Natural killer cell treated with Interleukin-12 subunit alpha and Interleukin-12 subunit beta and Interleukin-15 and Interleukin-18, amount 100 ng/mL, for 72 hours (primary cell): ENCODE measurements around the gene TANC1. TPM values are rescaled to one million over a fixed set of nuclear protein-coding genes. Genes with fewer than 3 reads are reported as not detected.

ENCODE experiments used
- ATAC-seq, 2 donors: fragments of 150-1000 bp; cut with Tn5 transposase in 1 of 2; sonication (Bioruptor Pico), chemical (Tn5 transposase) in 1 of 2; 2 replicates each; pipeline ENCODE4 v1.10.0; 2021
- DNase-seq: peaks from one replicate; pipeline ENCODE4 v3.0.0; 2022; ENCODE audit warnings: low spot score
- H3K27ac Mint-ChIP-seq, 2 donors: 1 replicate in 1 of 2; 2 replicates in 1 of 2; pipeline ENCODE4 v1.8.0; 2022; ENCODE audit warnings: mixed read lengths in 2 of 2, mild to moderate bottlenecking in 1 of 2, moderate library complexity in 1 of 2
- H3K27me3 Mint-ChIP-seq, 2 donors: 1 replicate in 1 of 2; 2 replicates in 1 of 2; pipeline ENCODE4 v1.8.0; 2022; ENCODE audit warnings: mixed read lengths in 2 of 2
- H3K36me3 Mint-ChIP-seq: one replicate; pipeline ENCODE4 v1.8.0; 2022; ENCODE audit warnings: mixed read lengths
- H3K4me1 Mint-ChIP-seq, 2 donors: 1 replicate in 1 of 2; 2 replicates in 1 of 2; pipeline ENCODE4 v1.8.0; 2022; ENCODE audit warnings: low read depth in 2 of 2, mixed read lengths in 2 of 2, mild to moderate bottlenecking in 1 of 2
- H3K4me3 Mint-ChIP-seq: one replicate; pipeline ENCODE4 v1.8.0; 2022; ENCODE audit warnings: mixed read lengths
- H3K9me3 Mint-ChIP-seq: 2 replicates; pipeline ENCODE4 v1.8.0; 2022; ENCODE audit warnings: mixed read lengths
- total RNA-seq, 2 donors: library from RNA; stranded (reverse); gene quantifications; one replicate each; pipeline ENCODE4 v1.2.3, GENCODE V29; 2022

The TANC1 gene
- total RNA-seq, 2 donors from 2014 or later = 0.21 to 0.56 TPM

DNA sequence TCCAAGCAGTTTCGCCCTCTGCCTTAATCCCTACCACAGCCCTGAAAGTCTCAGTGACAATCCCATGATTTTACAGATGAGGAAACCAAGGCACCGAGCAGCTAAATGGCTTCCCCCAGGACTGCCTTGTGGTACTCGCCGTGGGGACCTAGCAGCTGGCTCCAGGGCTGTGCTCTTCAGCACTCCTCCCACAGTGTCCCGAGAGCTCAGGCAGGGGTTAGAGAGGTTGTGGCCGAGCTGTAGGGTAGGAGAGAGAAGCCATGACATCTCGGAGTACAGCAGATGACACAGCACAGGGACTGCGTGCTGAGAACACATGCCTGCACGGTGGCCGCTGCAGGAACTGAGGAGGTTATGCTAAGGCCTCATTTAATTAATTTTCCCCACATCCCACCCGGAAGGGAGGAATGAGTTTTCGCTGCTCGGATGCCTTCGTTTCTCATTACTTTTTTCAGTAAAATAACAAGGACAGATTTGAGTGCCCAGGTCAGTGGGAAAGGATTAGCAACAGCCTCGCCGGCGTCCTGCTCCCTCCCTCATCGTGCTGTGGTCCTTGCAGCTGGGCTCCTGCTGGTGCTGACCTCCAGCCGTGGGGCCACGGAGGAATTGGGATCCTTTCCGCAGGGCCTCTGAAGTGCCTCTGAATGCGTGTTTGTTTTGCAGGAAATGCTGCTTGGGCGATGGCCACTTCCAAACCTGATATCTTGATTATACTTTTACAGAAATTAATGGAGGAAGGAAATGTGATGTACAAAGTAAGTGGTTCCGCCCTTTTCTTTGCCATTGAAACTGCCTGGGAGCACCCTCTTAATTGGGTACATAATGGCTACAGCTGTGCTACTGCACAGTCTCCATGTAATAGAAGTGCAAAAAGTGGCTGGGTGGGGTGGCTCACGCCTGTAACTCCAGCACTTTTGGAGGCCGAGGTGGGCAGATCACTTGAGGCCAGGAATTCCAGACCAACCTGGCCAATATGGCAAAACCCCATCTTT lies 256.9 kb downstream of the TANC1 start:
- ATAC-seq (no peak), DNase-seq (no peak)
- H3K36me3 Mint-ChIP-seq = no peaks in the 10 kb centered on the region
- peaks cover 0 to 2% of the 10 kb centered on the region in 2 donors for H3K27me3 Mint-ChIP-seq
- no peaks in the 10 kb centered on the region for H3K9me3 Mint-ChIP-seq
- H3K27ac Mint-ChIP-seq = peak overlapping the region; percentile 35 to 52
- peak overlapping the region; percentile 49 for H3K4me3 Mint-ChIP-seq
- H3K4me1 Mint-ChIP-seq = peaks cover 35 to 46% of the 10 kb centered on the region in 2 donors

DNA sequence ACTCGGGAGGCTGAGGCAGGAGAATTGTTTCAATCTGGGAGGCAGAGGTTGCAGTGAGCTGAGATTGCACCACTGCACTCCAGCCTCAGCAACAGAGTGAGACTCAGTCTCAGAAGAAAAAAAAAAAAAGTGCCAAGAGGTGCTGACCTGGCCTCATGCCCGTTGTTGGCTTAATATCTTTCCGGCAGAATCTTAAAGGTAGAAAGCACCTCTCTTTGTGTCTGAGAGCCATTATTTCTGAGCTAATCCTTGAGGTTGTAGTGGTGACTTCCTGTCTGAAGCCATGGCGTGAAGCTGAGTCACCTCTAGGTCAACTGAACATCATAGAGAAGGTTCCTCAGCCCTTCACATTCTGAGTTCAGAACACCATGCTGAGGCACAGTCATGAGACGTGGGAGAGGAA lies 257.6 kb downstream of the TANC1 start:
- H3K9me3 Mint-ChIP-seq = no peaks in the 10 kb centered on the region
- peak; percentile 92 to 95 for ATAC-seq
- H3K4me3 Mint-ChIP-seq = peak overlapping the region; percentile 49
- no peaks in the 10 kb centered on the region for H3K36me3 Mint-ChIP-seq
- H3K27ac Mint-ChIP-seq = peak overlapping the region; percentile 35 to 52
- peaks cover 35 to 46% of the 10 kb centered on the region in 2 donors for H3K4me1 Mint-ChIP-seq
- H3K27me3 Mint-ChIP-seq = peaks cover 0 to 2% of the 10 kb centered on the region in 2 donors
- no peak for DNase-seq

DNA sequence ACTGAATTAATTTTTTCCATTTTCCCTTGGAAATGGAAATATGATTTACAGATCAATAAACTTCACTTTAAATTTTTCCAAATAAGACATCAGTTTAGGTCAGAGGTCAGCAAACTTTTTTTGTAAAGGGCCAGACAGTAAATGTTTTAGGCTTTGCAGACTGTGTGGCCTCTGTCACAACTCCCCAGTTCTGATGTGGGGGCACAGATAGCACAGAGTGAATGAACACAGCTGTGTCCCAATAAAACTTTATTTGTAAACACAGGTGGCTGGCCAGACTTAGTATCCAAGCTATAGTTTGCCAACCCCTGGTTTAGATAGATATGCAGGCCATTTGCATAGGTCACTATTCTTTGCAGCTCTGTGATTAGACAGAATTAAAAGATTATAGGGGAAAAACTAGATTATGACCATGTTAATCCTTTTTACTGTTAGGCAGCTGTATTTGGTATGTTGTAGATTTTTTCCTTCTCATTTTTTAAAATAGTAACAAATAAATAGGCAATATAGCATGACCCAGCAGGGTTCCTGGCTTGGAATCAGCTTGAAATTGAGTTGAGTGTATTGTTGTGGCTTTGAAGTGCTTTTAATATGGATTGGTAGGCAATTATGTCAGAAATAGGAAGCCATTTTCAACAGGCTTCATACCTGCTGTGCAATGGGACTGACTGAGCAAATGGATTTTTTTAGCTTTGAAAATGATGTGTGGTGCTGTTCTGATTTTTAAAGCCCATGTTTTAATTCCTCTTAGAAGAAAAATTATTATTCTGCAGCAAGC lies 258.4 kb downstream of the TANC1 start:
- Mint-ChIP-seq H3K9me3 (no peaks in the 10 kb centered on the region), H3K4me3 (no peak overlapping the region), H3K27me3 (no peaks in the 10 kb centered on the region), H3K4me1 (peaks cover 35 to 46% of the 10 kb centered on the region in 2 donors), H3K27ac (peak overlapping the region in 1 of 2 donors; percentile 52), H3K36me3 (no peaks in the 10 kb centered on the region)
- DNase-seq (no peak), ATAC-seq (no peak)

DNA sequence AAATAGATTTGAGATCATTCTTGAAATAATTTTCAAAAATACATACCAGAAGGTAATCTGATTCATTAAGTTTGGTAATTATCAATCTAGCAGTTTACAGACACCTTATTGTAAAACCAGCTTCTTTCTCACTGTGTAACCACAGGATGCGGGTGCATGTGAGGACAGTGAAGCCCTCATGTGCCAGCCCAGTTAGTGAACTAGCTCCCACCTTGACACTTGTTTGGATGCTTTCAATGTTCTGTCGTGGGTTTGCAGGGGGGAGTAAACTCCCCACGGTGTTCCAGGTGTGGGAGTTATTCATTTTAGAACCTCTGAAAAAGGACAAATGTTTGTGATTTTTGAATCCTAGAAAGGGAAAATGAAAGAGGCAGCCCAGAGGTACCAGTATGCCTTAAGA lies 259.0 kb downstream of the TANC1 start:
- ATAC-seq (no peak), DNase-seq (no peak)
- no peak overlapping the region for H3K27ac Mint-ChIP-seq
- no peak overlapping the region for H3K4me3 Mint-ChIP-seq
- peaks cover 35 to 46% of the 10 kb centered on the region in 2 donors for H3K4me1 Mint-ChIP-seq
- H3K9me3 Mint-ChIP-seq = no peaks in the 10 kb centered on the region
- H3K36me3 Mint-ChIP-seq = no peaks in the 10 kb centered on the region
- H3K27me3 Mint-ChIP-seq = no peaks in the 10 kb centered on the region

DNA sequence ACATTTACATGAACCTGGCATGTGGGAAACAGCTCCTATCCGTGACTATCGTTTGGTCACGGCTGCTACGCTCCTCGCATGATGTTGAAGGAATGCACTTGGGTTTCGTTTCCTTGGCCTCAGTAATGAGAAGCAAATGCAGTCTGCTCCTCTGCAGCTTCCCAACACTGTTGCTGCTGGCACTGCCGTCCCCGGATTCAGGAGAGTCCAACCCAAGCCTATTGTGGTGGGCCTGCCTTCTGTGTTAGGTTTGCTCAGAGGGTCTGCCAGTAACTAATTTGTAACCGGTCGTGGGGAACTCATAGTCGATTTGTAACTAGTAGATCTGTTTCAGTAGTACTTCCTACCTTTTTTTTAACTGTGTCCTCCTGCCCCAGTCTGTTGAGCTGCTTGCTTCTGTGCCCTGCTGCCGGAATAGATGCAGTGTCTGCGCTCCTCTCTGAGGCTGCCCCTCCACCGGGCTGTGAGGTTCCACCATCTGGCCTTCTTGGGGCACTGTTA lies 259.7 kb downstream of the TANC1 start:
- no peak overlapping the region for H3K4me3 Mint-ChIP-seq
- H3K27ac Mint-ChIP-seq = no peak overlapping the region
- peaks cover 35 to 46% of the 10 kb centered on the region in 2 donors for H3K4me1 Mint-ChIP-seq
- no peaks in the 10 kb centered on the region for H3K36me3 Mint-ChIP-seq
- ATAC-seq (no peak), DNase-seq (no peak)
- no peaks in the 10 kb centered on the region for H3K9me3 Mint-ChIP-seq
- no peaks in the 10 kb centered on the region for H3K27me3 Mint-ChIP-seq

DNA sequence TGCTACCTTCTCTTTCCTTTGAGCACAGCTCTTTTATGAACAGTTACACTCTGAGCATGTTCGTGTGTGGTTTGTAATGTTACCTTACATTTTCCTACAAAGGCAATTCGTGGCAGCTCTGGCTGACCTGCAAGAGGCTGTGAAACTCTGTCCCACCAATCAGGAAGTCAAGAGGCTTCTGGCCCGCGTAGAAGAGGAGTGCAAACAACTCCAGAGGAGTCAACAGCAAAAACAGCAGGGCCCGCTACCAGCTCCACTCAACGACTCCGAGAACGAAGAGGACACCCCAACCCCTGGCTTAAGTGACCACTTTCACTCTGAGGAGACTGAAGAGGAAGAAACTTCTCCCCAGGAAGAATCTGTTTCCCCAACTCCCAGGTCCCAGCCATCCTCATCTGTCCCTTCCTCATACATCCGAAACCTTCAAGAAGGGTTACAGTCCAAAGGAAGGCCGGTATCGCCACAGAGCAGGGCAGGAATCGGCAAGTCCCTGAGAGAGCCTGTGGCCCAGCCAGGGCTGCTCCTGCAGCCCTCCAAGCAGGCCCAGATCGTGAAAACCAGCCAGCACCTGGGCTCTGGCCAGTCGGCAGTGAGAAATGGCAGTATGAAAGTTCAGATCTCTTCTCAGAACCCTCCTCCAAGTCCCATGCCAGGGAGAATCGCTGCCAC lies 261.2 kb downstream of the TANC1 start:
- ATAC-seq = no peak
- Mint-ChIP-seq H3K4me1 (peaks cover 27 to 35% of the 10 kb centered on the region in 2 donors), H3K36me3 (no peaks in the 10 kb centered on the region), H3K27me3 (no peaks in the 10 kb centered on the region), H3K9me3 (no peaks in the 10 kb centered on the region), H3K4me3 (no peak overlapping the region), H3K27ac (no peak overlapping the region)
- DNase-seq = no peak

DNA sequence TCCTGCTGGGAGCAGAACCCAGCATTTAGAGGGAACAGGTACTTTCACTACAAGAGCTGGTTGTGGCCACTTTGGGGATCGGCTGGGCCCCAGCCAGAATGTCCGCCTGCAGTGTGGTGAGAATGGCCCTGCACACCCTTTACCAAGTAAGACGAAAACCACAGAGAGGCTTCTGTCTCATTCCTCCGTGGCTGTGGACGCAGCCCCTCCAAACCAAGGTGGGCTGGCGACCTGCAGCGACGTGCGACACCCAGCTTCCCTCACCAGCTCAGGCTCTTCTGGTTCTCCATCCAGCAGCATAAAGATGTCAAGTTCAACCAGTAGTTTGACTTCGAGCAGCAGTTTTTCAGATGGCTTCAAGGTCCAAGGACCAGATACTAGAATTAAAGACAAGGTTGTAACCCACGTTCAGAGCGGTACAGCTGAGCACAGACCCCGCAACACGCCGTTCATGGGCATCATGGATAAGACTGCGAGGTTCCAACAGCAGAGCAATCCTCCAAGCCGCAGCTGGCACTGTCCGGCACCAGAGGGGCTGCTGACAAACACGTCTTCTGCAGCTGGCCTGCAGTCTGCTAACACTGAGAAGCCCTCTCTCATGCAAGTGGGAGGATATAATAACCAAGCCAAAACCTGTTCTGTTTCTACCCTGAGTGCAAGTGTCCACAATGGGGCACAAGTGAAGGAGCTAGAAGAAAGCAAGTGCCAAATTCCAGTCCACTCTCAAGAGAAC lies 261.9 kb downstream of the TANC1 start:
- H3K36me3 Mint-ChIP-seq = no peaks in the 10 kb centered on the region
- no peaks in the 10 kb centered on the region for H3K27me3 Mint-ChIP-seq
- peaks cover 22 to 28% of the 10 kb centered on the region in 2 donors for H3K4me1 Mint-ChIP-seq
- no peaks in the 10 kb centered on the region for H3K9me3 Mint-ChIP-seq
- DNase-seq (no peak), ATAC-seq (no peak)
- no peak overlapping the region for H3K27ac Mint-ChIP-seq
- no peak overlapping the region for H3K4me3 Mint-ChIP-seq

DNA sequence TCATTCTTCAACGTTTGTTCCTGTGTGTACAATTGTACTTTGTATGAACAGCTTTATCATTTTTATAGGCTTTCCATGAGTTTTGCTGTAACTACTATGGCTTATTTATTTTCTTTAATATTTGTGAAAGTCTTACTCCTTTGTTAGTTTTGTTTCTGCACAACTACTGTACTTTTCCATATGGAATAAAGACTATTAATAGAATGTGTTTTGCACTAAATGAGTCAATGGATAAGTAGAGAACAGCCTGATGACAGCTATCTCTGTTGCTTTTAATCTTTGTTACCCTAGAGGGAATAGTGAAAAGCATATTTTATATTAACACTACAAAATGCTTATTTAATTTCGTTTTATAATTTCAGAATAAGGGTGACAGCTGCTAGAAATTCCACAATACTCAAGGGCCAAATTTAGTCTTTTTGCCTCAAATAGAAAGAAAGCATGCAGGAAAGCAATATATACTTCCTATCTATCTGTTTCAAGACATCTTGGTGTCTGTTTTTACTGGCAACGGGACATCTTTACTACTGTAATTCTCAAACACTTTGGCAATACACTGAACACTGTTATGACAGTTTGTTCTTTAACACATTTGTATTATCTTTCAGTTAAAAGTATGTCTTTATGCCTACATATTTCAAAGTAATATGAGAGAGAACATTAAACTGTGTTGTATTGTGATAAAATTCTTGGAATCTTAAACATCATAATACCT lies 264.2 kb downstream of the TANC1 start:
- Mint-ChIP-seq H3K36me3 (no peaks in the 10 kb centered on the region), H3K4me3 (no peak overlapping the region), H3K9me3 (no peaks in the 10 kb centered on the region), H3K27ac (no peak overlapping the region), H3K27me3 (no peaks in the 10 kb centered on the region), H3K4me1 (peaks cover 11 to 12% of the 10 kb centered on the region in 2 donors)
- no peak for ATAC-seq
- DNase-seq = no peak

DNA sequence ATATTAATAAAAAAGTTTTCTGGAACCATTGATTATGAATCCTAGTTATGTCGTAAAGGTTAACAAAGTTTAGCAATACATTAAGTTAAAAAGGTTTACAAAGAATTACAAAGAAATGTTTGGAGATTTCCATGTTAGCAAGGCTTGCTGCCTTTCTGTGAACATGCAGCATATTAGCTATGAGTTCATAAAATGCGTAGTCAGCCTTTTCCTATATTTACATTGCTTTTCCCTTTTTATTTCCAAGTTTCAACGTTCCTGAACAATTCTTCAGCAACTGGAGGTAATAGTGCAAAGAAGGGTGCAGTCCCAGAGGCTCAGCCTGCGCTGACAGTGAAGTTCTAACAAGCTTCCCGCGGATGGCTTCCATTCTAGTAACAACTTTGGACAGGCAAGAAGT lies 266.4 kb downstream of the TANC1 start:
- DNase-seq (no peak), ATAC-seq (no peak)
- H3K27me3 Mint-ChIP-seq = no peaks in the 10 kb centered on the region
- H3K36me3 Mint-ChIP-seq = no peaks in the 10 kb centered on the region
- H3K4me1 Mint-ChIP-seq = no peaks in the 10 kb centered on the region
- H3K9me3 Mint-ChIP-seq = no peaks in the 10 kb centered on the region
- no peak overlapping the region for H3K4me3 Mint-ChIP-seq
- no peak overlapping the region for H3K27ac Mint-ChIP-seq

DNA sequence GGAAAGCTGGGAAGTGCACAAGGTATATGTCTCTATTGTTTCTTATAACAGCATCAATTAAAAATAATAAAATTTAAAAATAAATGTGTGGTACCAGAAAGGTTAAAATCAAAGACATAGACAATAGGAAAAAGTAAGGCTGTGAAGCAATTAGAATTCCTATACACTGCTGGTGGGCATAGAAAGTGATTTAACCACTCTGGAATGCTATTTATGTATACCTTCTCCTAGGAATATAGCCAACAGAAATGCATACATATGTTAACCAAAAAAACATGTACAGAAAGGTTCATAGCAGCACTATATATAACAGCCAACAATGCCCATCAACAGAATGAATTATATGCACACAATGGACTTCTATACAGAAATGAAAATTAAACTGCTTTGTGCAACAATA lies 275.1 kb downstream of the TANC1 start:
- no peak overlapping the region for H3K27ac Mint-ChIP-seq
- ATAC-seq (no peak), DNase-seq (no peak)
- no peaks in the 10 kb centered on the region for H3K27me3 Mint-ChIP-seq
- no peak overlapping the region for H3K4me3 Mint-ChIP-seq
- H3K9me3 Mint-ChIP-seq = no peaks in the 10 kb centered on the region
- H3K4me1 Mint-ChIP-seq = peaks cover 7 to 16% of the 10 kb centered on the region in 2 donors
- peaks cover 20% of the 10 kb centered on the region for H3K36me3 Mint-ChIP-seq

DNA sequence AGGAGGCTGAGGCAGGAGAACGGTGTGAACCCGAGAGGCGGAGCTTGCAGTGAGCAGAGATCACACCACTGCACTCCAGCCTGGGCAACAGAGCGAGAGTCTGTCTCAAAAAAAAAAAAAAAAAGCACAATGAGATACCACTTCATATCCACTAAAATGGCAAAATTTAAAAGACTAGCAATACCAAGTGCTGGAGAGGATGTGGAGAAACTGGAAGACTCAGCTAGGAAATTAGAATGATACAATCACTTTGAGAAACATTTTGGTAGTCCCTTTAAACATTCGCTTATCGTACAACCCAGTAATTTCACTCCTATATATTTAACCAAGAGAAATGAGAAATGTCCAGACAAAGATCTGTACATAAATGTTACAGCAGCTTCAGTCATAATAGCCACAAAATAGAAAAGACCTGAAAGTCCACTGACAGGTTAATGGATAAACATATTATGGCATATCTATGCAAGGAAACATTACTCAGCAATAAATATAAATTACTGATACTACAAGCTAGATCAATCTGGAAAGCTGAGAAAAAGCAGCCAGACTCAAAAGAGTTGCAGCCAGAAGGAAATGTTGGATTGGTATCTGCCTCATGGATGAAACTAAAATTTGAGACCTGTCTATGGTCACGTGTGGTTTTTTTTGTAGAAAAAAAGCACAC lies 278.0 kb downstream of the TANC1 start:
- peaks cover 11% of the 10 kb centered on the region for H3K36me3 Mint-ChIP-seq
- no peaks in the 10 kb centered on the region for H3K9me3 Mint-ChIP-seq
- H3K4me1 Mint-ChIP-seq = peaks cover 11 to 24% of the 10 kb centered on the region in 2 donors
- H3K27me3 Mint-ChIP-seq = no peaks in the 10 kb centered on the region
- H3K4me3 Mint-ChIP-seq = no peak overlapping the region
- no peak for DNase-seq
- ATAC-seq = no peak
- H3K27ac Mint-ChIP-seq = no peak overlapping the region
